H9 (cell line): ENCODE results near the gene C1QTNF6. TPM values are rescaled to one million over a fixed set of nuclear protein-coding genes. Genes with fewer than 3 reads are reported as not detected.

ENCODE experiments used
- DNase-seq: peaks from one replicate; pipeline ENCODE4 v3.0.0-alpha.2; 2017
- H2AFZ ChIP-seq: one replicate; pipeline ENCODE4 v1.6.1; 2013; ENCODE audit warnings: mild to moderate bottlenecking, low read length, control low read depth, moderate library complexity
- H2AK5ac ChIP-seq: 2 replicates; pipeline ENCODE4 v1.6.1; 2013; ENCODE audit warnings: low read length, control low read depth, mixed read lengths; ENCODE audit not compliant: insufficient read length
- H2BK120ac ChIP-seq: one replicate; pipeline ENCODE4 v1.6.1; 2013; ENCODE audit warnings: low read depth, mild to moderate bottlenecking, low read length, control low read depth, inconsistent platforms; ENCODE audit not compliant: poor library complexity, severe bottlenecking
- H2BK12ac ChIP-seq: 2 replicates; pipeline ENCODE4 v1.6.1; 2013; ENCODE audit warnings: low read length, control low read depth, mixed read lengths, low read depth; ENCODE audit not compliant: insufficient read length
- H2BK15ac ChIP-seq: 2 replicates; pipeline ENCODE4 v1.6.1; 2013; ENCODE audit warnings: low read depth, low read length, control low read depth
- H2BK20ac ChIP-seq: one replicate; pipeline ENCODE4 v1.6.1; 2013; ENCODE audit warnings: low read depth, mild to moderate bottlenecking, low read length, control low read depth, inconsistent platforms; ENCODE audit not compliant: poor library complexity, severe bottlenecking
- H2BK5ac ChIP-seq: 2 replicates; pipeline ENCODE4 v1.6.1; 2013; ENCODE audit warnings: low read length, control low read depth, mixed read lengths; ENCODE audit not compliant: insufficient read length
- H3K14ac ChIP-seq: 2 replicates; pipeline ENCODE4 v1.6.1; 2013; ENCODE audit warnings: low read length, control low read depth; ENCODE audit not compliant: insufficient read depth
- H3K18ac ChIP-seq: 2 replicates; pipeline ENCODE4 v1.6.1; 2013; ENCODE audit warnings: low read depth, mild to moderate bottlenecking, mixed read lengths, low read length, control low read depth; ENCODE audit not compliant: insufficient read length
- H3K23ac ChIP-seq: 2 replicates; pipeline ENCODE4 v1.6.1; 2013; ENCODE audit warnings: low read length, control low read depth, mixed read lengths, low read depth; ENCODE audit not compliant: insufficient read length
- H3K23me2 ChIP-seq: 2 replicates; pipeline ENCODE4 v1.6.1; 2013; ENCODE audit warnings: low read depth, mild to moderate bottlenecking, mixed read lengths, low read length, control low read depth; ENCODE audit not compliant: insufficient read length, poor library complexity, severe bottlenecking
- H3K27ac ChIP-seq: 2 replicates; pipeline ENCODE4 v1.5.1; 2013; ENCODE audit warnings: low read length, control low read depth, mixed read lengths, low read depth; ENCODE audit not compliant: insufficient read length
- H3K27me3 ChIP-seq: 2 replicates; pipeline ENCODE4 v1.6.1; 2013; ENCODE audit warnings: low read length, control low read depth, inconsistent platforms; ENCODE audit not compliant: insufficient read depth
- H3K4ac ChIP-seq: 2 replicates; pipeline ENCODE4 v1.6.1; 2013; ENCODE audit warnings: low read depth, mild to moderate bottlenecking, control low read depth, inconsistent platforms, low read length, moderate library complexity
- H3K4me1 ChIP-seq: 2 replicates; pipeline ENCODE4 v1.6.1; 2013; ENCODE audit warnings: low read length, control low read depth, inconsistent platforms; ENCODE audit not compliant: insufficient read depth
- H3K4me2 ChIP-seq: 2 replicates; pipeline ENCODE4 v1.6.1; 2013; ENCODE audit warnings: low read length, control low read depth, mixed read lengths; ENCODE audit not compliant: insufficient read length, insufficient read depth
- H3K56ac ChIP-seq: 2 replicates; pipeline ENCODE4 v1.6.1; 2013; ENCODE audit warnings: low read depth, mild to moderate bottlenecking, mixed read lengths, low read length, control low read depth; ENCODE audit not compliant: insufficient read length
- H3K79me1 ChIP-seq: 2 replicates; pipeline ENCODE4 v1.6.1; 2013; ENCODE audit warnings: low read depth, mild to moderate bottlenecking, moderate library complexity, low read length, control low read depth, inconsistent platforms; ENCODE audit not compliant: insufficient read depth, poor library complexity, severe bottlenecking
- H3K79me2 ChIP-seq: 2 replicates; pipeline ENCODE4 v1.6.1; 2013; ENCODE audit warnings: low read length, control low read depth, inconsistent platforms; ENCODE audit not compliant: insufficient read depth
- H3K9ac ChIP-seq: 2 replicates; pipeline ENCODE4 v1.6.1; 2013; ENCODE audit warnings: low read length, control low read depth, mixed read lengths; ENCODE audit not compliant: insufficient read length; ENCODE audit errors: extremely low read depth
- H3K9me3 ChIP-seq: one replicate; pipeline ENCODE4 v1.6.1; 2013; ENCODE audit warnings: low read depth, low read length, inconsistent platforms; ENCODE audit not compliant: control insufficient read depth
- H3T11ph ChIP-seq: one replicate; pipeline ENCODE4 v1.6.1; 2013; ENCODE audit warnings: mild to moderate bottlenecking, low read length, control low read depth, inconsistent platforms
- H4K20me1 ChIP-seq: one replicate; pipeline ENCODE4 v1.6.1; 2013; ENCODE audit not compliant: control insufficient read depth, insufficient read length, insufficient read depth
- H4K5ac ChIP-seq: 2 replicates; pipeline ENCODE4 v1.6.1; 2013; ENCODE audit warnings: low read depth, mild to moderate bottlenecking, mixed read lengths, low read length, control low read depth; ENCODE audit not compliant: insufficient read length
- H4K8ac ChIP-seq: replicated peaks from 2 replicates; pipeline ENCODE4 v1.6.1; 2013; ENCODE audit warnings: low read length, control low read depth, mixed read lengths, low read depth; ENCODE audit not compliant: insufficient read length
- H4K91ac ChIP-seq: 2 replicates; pipeline ENCODE4 v1.6.1; 2013; ENCODE audit warnings: low read depth, mild to moderate bottlenecking, moderate library complexity, mixed read lengths, low read length, control low read depth; ENCODE audit not compliant: insufficient read length
- H3K27ac Mint-ChIP-seq, 3 experiments: 2 replicates in 2 of 3; 3 replicates in 1 of 3; pipeline ENCODE4 v1.8.0; 2020 to 2021; ENCODE audit warnings: mixed read lengths in 3 of 3, mild to moderate bottlenecking in 1 of 3, moderate library complexity in 1 of 3
- H3K27me3 Mint-ChIP-seq: 2 replicates; pipeline ENCODE4 v1.8.0; 2021; ENCODE audit warnings: low read depth, mild to moderate bottlenecking, moderate library complexity, mixed read lengths
- H3K36me3 Mint-ChIP-seq, 3 experiments: 2 replicates in 2 of 3; 3 replicates in 1 of 3; pipeline ENCODE4 v1.8.0; 2020 to 2021; ENCODE audit warnings: low read depth in 3 of 3, mixed read lengths in 3 of 3; ENCODE audit not compliant: insufficient read depth in 1 of 3
- H3K4me1 Mint-ChIP-seq, 2 experiments: 2 replicates each; pipeline ENCODE4 v1.8.0; 2020; ENCODE audit warnings: mixed read lengths in 2 of 2
- H3K4me3 Mint-ChIP-seq, 2 experiments: 2 replicates in 1 of 2; 3 replicates in 1 of 2; pipeline ENCODE4 v1.8.0; 2020 to 2021; ENCODE audit warnings: mild to moderate bottlenecking in 2 of 2, mixed read lengths in 2 of 2, moderate library complexity in 1 of 2
- H3K9me3 Mint-ChIP-seq, 2 experiments: 2 replicates in 1 of 2; 3 replicates in 1 of 2; pipeline ENCODE4 v1.8.0; 2020; ENCODE audit warnings: mild to moderate bottlenecking in 2 of 2, mixed read lengths in 2 of 2, moderate library complexity in 1 of 2
- WGBS: extraction: QIAGEN DNeasy Blood & Tissue Kit; methylation state at CpG from one replicate; pipeline ENCODE4 v1.1.7; 2013; ENCODE audit warnings: missing lambda C conversion rate, low lambda C conversion rate, mixed read lengths; ENCODE audit not compliant: insufficient read length; ENCODE audit errors: extremely low coverage; 5-methylcytosine and 5-hydroxymethylcytosine counted together
- total RNA-seq: library from RNA; stranded (reverse); gene quantifications from 2 replicates; pipeline ENCODE4 v1.2.1, GENCODE V29; 2021
- TF ChIP-seq, protein P1 (sequence below): fragments of 200-600 bp; sonication (generic); conservative IDR thresholded peaks from 3 replicates; pipeline ENCODE4 v1.8.0; 2021; ENCODE audit warnings: antibody characterized with exemption, mild to moderate bottlenecking

The C1QTNF6 gene
- total RNA-seq, 1 experiment from 2014 or later: 5.0 TPM

- Mint-ChIP-seq H3K4me1 (peaks cover 0 to 2% of the 10 kb centered on the region in 2 experiments; a peak in 1 of 4 replicates), H3K27ac (peak overlapping the region in 1 of 3 experiments; percentile 57; a peak in 2 of 7 replicates), H3K4me3 (no peak overlapping the region), H3K36me3 (no peaks in the 10 kb centered on the region), H3K9me3 (no peaks in the 10 kb centered on the region; a peak in 1 of 5 replicates), H3K27me3 (peaks cover 18% of the 10 kb centered on the region)
- TF ChIP-seq, protein P1, sequence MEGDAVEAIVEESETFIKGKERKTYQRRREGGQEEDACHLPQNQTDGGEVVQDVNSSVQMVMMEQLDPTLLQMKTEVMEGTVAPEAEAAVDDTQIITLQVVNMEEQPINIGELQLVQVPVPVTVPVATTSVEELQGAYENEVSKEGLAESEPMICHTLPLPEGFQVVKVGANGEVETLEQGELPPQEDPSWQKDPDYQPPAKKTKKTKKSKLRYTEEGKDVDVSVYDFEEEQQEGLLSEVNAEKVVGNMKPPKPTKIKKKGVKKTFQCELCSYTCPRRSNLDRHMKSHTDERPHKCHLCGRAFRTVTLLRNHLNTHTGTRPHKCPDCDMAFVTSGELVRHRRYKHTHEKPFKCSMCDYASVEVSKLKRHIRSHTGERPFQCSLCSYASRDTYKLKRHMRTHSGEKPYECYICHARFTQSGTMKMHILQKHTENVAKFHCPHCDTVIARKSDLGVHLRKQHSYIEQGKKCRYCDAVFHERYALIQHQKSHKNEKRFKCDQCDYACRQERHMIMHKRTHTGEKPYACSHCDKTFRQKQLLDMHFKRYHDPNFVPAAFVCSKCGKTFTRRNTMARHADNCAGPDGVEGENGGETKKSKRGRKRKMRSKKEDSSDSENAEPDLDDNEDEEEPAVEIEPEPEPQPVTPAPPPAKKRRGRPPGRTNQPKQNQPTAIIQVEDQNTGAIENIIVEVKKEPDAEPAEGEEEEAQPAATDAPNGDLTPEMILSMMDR: no peak
- no peak for DNase-seq
- H3K23ac ChIP-seq: no peak overlapping the region
- no CpG with 5 or more reads among the region's 7 CpGs for WGBS
- no peaks in the 10 kb centered on the region for H3K9me3 ChIP-seq
- H2BK12ac ChIP-seq: no peak overlapping the region
- no peak overlapping the region for H3K27ac ChIP-seq
- no peaks in the 10 kb centered on the region for H3K23me2 ChIP-seq
- H3K27me3 ChIP-seq: no peaks in the 10 kb centered on the region
- H3K9ac ChIP-seq: no peak overlapping the region
- no peak overlapping the region for H2BK15ac ChIP-seq
- no peak overlapping the region for H4K91ac ChIP-seq
- no peak overlapping the region for H3K14ac ChIP-seq
- no peak overlapping the region for H3K18ac ChIP-seq
- H3K4me2 ChIP-seq: no peak overlapping the region
- no peaks in the 10 kb centered on the region for H4K20me1 ChIP-seq
- no peak overlapping the region for H2AFZ ChIP-seq
- no peaks in the 10 kb centered on the region for H3K79me1 ChIP-seq
- H3K79me2 ChIP-seq: no peaks in the 10 kb centered on the region
- no peak overlapping the region for H3K56ac ChIP-seq
- H3T11ph ChIP-seq: no peak overlapping the region
- H2BK120ac ChIP-seq: no peak overlapping the region
- H2BK5ac ChIP-seq: no peak overlapping the region
- H2AK5ac ChIP-seq: no peak overlapping the region
- no peaks in the 10 kb centered on the region for H3K4me1 ChIP-seq
- H4K5ac ChIP-seq: no peak overlapping the region
- H3K4ac ChIP-seq: no peak overlapping the region
- H4K8ac ChIP-seq: no peak overlapping the region
- H2BK20ac ChIP-seq: no peak overlapping the region
Measured at GRCh38 chr22:37229012-37229804, 41.2 kb upstream of the C1QTNF6 start.
